ENCODE results near the gene INTS14.

Gene INTS14

GRCh38 chr15:65641768-65642475 is 31.0 kb upstream of the INTS14 start:
- no peak for TF ChIP-seq REST (IDR thresholded peaks at IDR 0.05; ENCODE audit: insufficient replicate concordance, low read depth)
- TF ChIP-seq CTCF (IDR thresholded peaks at IDR 0.05; ENCODE audit: insufficient read depth, low read length), result no peak
- no peak for TF ChIP-seq GABPA (IDR thresholded peaks at IDR 0.05; ENCODE audit: low read depth)
- TF ChIP-seq SPI1 (IDR thresholded peaks at IDR 0.05; ENCODE audit: borderline replicate concordance, low read depth), result no peak
- TF ChIP-seq POLR2AphosphoS5 (IDR thresholded peaks at IDR 0.05; ENCODE audit: low read depth), result no peak
- Histone ChIP-seq H3K27me3 (ENCODE audit: insufficient read depth, poor library complexity, severe bottlenecking) (no peaks in the 10 kb centered on the region), H3K27ac (replicated peaks) (no peak overlapping the region), H3K4me3 (replicated peaks; ENCODE audit: insufficient read depth, low read length) (no peak overlapping the region)
- DNase-seq (ENCODE audit: low read depth in 1 of 2, low spot score in 1 of 2), result no peak

GRCh38 chr15:65639509-65639908 is 28.6 kb upstream of the INTS14 start:
- no peak for DNase-seq (ENCODE audit: low read depth in 1 of 2, low spot score in 1 of 2)
- TF ChIP-seq SPI1 (IDR thresholded peaks at IDR 0.05; ENCODE audit: borderline replicate concordance, low read depth) (no peak), GABPA (IDR thresholded peaks at IDR 0.05; ENCODE audit: low read depth) (no peak), CTCF (IDR thresholded peaks at IDR 0.05; ENCODE audit: insufficient read depth, low read length) (no peak), REST (IDR thresholded peaks at IDR 0.05; ENCODE audit: insufficient replicate concordance, low read depth) (no peak), POLR2AphosphoS5 (IDR thresholded peaks at IDR 0.05; ENCODE audit: low read depth) (no peak)
- H3K27ac ChIP-seq (replicated peaks), result no peak overlapping the region
- no peaks in the 10 kb centered on the region for H3K27me3 ChIP-seq (ENCODE audit: insufficient read depth, poor library complexity, severe bottlenecking)
- H3K4me3 ChIP-seq (replicated peaks; ENCODE audit: insufficient read depth, low read length), result no peak overlapping the region

- DNase-seq (ENCODE audit: low read depth in 1 of 2, low spot score in 1 of 2), result peak; percentile 47 to 64
- H3K27me3 ChIP-seq (ENCODE audit: insufficient read depth, poor library complexity, severe bottlenecking), result no peaks in the 10 kb centered on the region
- TF ChIP-seq POLR2AphosphoS5 (IDR thresholded peaks at IDR 0.05; ENCODE audit: low read depth) (no peak), CTCF (IDR thresholded peaks at IDR 0.05; ENCODE audit: insufficient read depth, low read length) (peak; percentile 57), GABPA (IDR thresholded peaks at IDR 0.05; ENCODE audit: low read depth) (no peak), SPI1 (IDR thresholded peaks at IDR 0.05; ENCODE audit: borderline replicate concordance, low read depth) (no peak), REST (IDR thresholded peaks at IDR 0.05; ENCODE audit: insufficient replicate concordance, low read depth) (no peak)
- no peak overlapping the region for H3K27ac ChIP-seq (replicated peaks)
- no peak overlapping the region for H3K4me3 ChIP-seq (replicated peaks; ENCODE audit: insufficient read depth, low read length)
Measured at GRCh38 chr15:65638681-65639089, 27.8 kb upstream of the INTS14 start.
